Measurements from ENCODE around the gene ADAMTS18. TPM values are rescaled to one million over a fixed set of nuclear protein-coding genes. Genes with fewer than 3 reads are reported as not detected.

The ADAMTS18 gene
- total RNA-seq, 1 experiment from 2014 or later: not detected

GRCh38 chr16:77236063-77236511 is 198.7 kb downstream of the ADAMTS18 start:
- Histone ChIP-seq H2AFZ (peak overlapping the region; percentile 55; the same call in 1 of the 2 replicates), H3K79me2 (ENCODE audit: low read depth) (no peaks in the 10 kb centered on the region), H3K27me3 (ENCODE audit: insufficient read depth, low read depth) (peaks cover 8% of the 10 kb centered on the region; the same call in 1 of the 2 replicates), H3K4me1 (replicated peaks; ENCODE audit: insufficient read depth) (peaks cover 8% of the 10 kb centered on the region; the same call in 1 of the 2 replicates), H3K4me3 (peak overlapping the region; percentile 37; the same call in 1 of the 2 replicates), H3K27ac (no peak overlapping the region), H3K4me2 (peak overlapping the region; percentile 76), H3K9me2 (ENCODE audit: insufficient read depth) (no peaks in the 10 kb centered on the region), H3K9me3 (ENCODE audit: insufficient read depth, low read depth) (no peaks in the 10 kb centered on the region), H3K36me3 (ENCODE audit: low read depth) (no peaks in the 10 kb centered on the region), H3F3A (ENCODE audit: insufficient read depth, low read depth) (no peaks in the 10 kb centered on the region), H4K20me1 (ENCODE audit: insufficient read depth) (no peaks in the 10 kb centered on the region)
- ChIA-PET POLR2A (ENCODE audit: unreplicated experiment) (no interaction called here), CTCF (interaction anchor here (0.6 kb wide), 1 partner anchor 734 kb away, joined by 3 read pairs; no protein-coding TSS in a partner anchor)
- intact Hi-C loops (cut with micrococcal nuclease; ENCODE audit: unreplicated experiment): loop anchor here (1.0 to 5.0 kb wide), 5 partner anchors 348 to 863 kb away; partner anchors contain the start of gene WWOX
- no TSS peak for BruUV-seq (replicated peaks)
- TF ChIP-seq EZH2 (IDR thresholded peaks at IDR 0.05; ENCODE audit: low read depth) (no peak), CTCF (conservative IDR thresholded peaks at IDR 0.05) (peak; percentile 98)
- peak; percentile 62 to 78 for DNase-seq

GRCh38 chr16:77234611-77235010 is 200.2 kb downstream of the ADAMTS18 start:
- no TSS peak for BruUV-seq (replicated peaks)
- no peaks in the 10 kb centered on the region; the same call in 1 of the 2 replicates for H3K9me3 ChIP-seq (ENCODE audit: insufficient read depth, low read depth)
- no peaks in the 10 kb centered on the region for H3F3A ChIP-seq (ENCODE audit: insufficient read depth, low read depth)
- no peak overlapping the region for H2AFZ ChIP-seq
- TF ChIP-seq EZH2 (IDR thresholded peaks at IDR 0.05; ENCODE audit: low read depth): no peak
- no peak for TF ChIP-seq CTCF (conservative IDR thresholded peaks at IDR 0.05)
- H3K36me3 ChIP-seq (ENCODE audit: low read depth): no peaks in the 10 kb centered on the region
- H3K4me3 ChIP-seq: no peak overlapping the region
- peaks cover 8% of the 10 kb centered on the region; the same call in 1 of the 2 replicates for H3K4me1 ChIP-seq (replicated peaks; ENCODE audit: insufficient read depth)
- peak in 1 of 2 experiments; percentile 44 for DNase-seq
- intact Hi-C loops (cut with micrococcal nuclease; ENCODE audit: unreplicated experiment): loop anchor here (5.0 kb wide), 2 partner anchors 443 to 768 kb away; no protein-coding TSS in a partner anchor
- no peaks in the 10 kb centered on the region for H3K9me2 ChIP-seq (ENCODE audit: insufficient read depth)
- peaks cover 8% of the 10 kb centered on the region; the same call in 1 of the 2 replicates for H3K27me3 ChIP-seq (ENCODE audit: insufficient read depth, low read depth)
- ChIA-PET POLR2A (ENCODE audit: unreplicated experiment) (no interaction called here), CTCF (no interaction called here)
- no peak overlapping the region for H3K27ac ChIP-seq
- no peaks in the 10 kb centered on the region for H4K20me1 ChIP-seq (ENCODE audit: insufficient read depth)
- no peaks in the 10 kb centered on the region for H3K79me2 ChIP-seq (ENCODE audit: low read depth)
- no peak overlapping the region for H3K4me2 ChIP-seq

- peaks cover 6% of the 10 kb centered on the region; the same call in 1 of the 2 replicates for H3K4me1 ChIP-seq (replicated peaks; ENCODE audit: insufficient read depth)
- H2AFZ ChIP-seq: no peak overlapping the region
- DNase-seq: no peak
- H3K27ac ChIP-seq: no peak overlapping the region
- no peaks in the 10 kb centered on the region for H3K9me2 ChIP-seq (ENCODE audit: insufficient read depth)
- no peaks in the 10 kb centered on the region; the same call in 1 of the 2 replicates for H3K9me3 ChIP-seq (ENCODE audit: insufficient read depth, low read depth)
- no peaks in the 10 kb centered on the region for H4K20me1 ChIP-seq (ENCODE audit: insufficient read depth)
- H3K4me3 ChIP-seq: no peak overlapping the region
- no peaks in the 10 kb centered on the region for H3K36me3 ChIP-seq (ENCODE audit: low read depth)
- BruUV-seq (replicated peaks): no TSS peak
- peaks cover 8% of the 10 kb centered on the region; the same call in 1 of the 2 replicates for H3K27me3 ChIP-seq (ENCODE audit: insufficient read depth, low read depth)
- H3F3A ChIP-seq (ENCODE audit: insufficient read depth, low read depth): no peaks in the 10 kb centered on the region
- ChIA-PET CTCF (no interaction called here), POLR2A (ENCODE audit: unreplicated experiment) (no interaction called here)
- no peaks in the 10 kb centered on the region for H3K79me2 ChIP-seq (ENCODE audit: low read depth)
- intact Hi-C loops (cut with micrococcal nuclease; ENCODE audit: unreplicated experiment): no loop called here
- TF ChIP-seq EZH2 (IDR thresholded peaks at IDR 0.05; ENCODE audit: low read depth) (no peak), CTCF (conservative IDR thresholded peaks at IDR 0.05) (no peak)
- H3K4me2 ChIP-seq: no peak overlapping the region
Measured at GRCh38 chr16:77233799-77234519, 200.9 kb downstream of the ADAMTS18 start.

Other genes starting within 250 kb of the ADAMTS18 start
- gene MON1B, start 243.8 kb downstream of the ADAMTS18 start, total RNA-seq (2021): 57.2 and 57.5 TPM in 2 replicates
- gene SYCE1L, start 235.6 kb downstream of the ADAMTS18 start, total RNA-seq (2021): 6.2 and 17.9 TPM in 2 replicates